NCI-H460 (cell line): Measurements from ENCODE around the gene NUP210L. TPM values are rescaled to one million over a fixed set of nuclear protein-coding genes. Genes with fewer than 3 reads are reported as not detected.

Experiments used
- DNase-seq: peaks from one replicate; pipeline ENCODE4 v3.0.0-alpha.2; 2016; ENCODE audit warnings: low read depth; ENCODE audit errors: extremely low read depth
- small RNA-seq, 2 experiments: library from RNA; depleted of rRNA; stranded (forward); fragments of <200 nt; gene quantifications; one replicate each; pipeline ENCODE3, GENCODE V24; 2014
- total RNA-seq: library from RNA; depleted of rRNA; stranded (reverse); fragments of >200 nt; shearing (Covaris generic); gene quantifications from 2 replicates; pipeline ENCODE4 v1.2.3, GENCODE V29; 2014; rRNA removed

The NUP210L gene
- total RNA-seq, 1 experiment from 2014 or later, result 0.02 TPM

GRCh38 chr1:153946622-153947241, 208.1 kb downstream of the NUP210L start, which contains the start of gene DENND4B:
Gene DENND4B, minus strand, starts transcription at chr1:153946718. Its CDS starts 2,344 bp downstream, at chr1:153944374.
- peak; percentile 83 for DNase-seq

- DNase-seq, result no peak
Observed at GRCh38 chr1:153945795-153946621, 208.9 kb downstream of the NUP210L start.

GRCh38 chr1:153945131-153945794, 209.6 kb downstream of the NUP210L start:
- no peak for DNase-seq

GRCh38 chr1:153944827-153945117, 210.1 kb downstream of the NUP210L start:
- DNase-seq, result no peak

- no peak for DNase-seq
Observed at GRCh38 chr1:153944005-153944826, 210.7 kb downstream of the NUP210L start.

GRCh38 chr1:153942766-153943549, 211.9 kb downstream of the NUP210L start:
- DNase-seq, result no peak

Small RNA genes lying within 50 kb of the gene (small RNA-seq; reads per million reads assigned to genes)
- gene MIR190B (0 to 0.12 reads per million in 2 experiments), gene MIR5698 (0 reads per million in 2 experiments), gene MIR6737 (0 to 0.06 reads per million in 2 experiments), gene RNU6-179P (0 reads per million in 2 experiments)

Other genes with a start within 250 kb of the NUP210L start
- gene GATAD2B, start 232.1 kb downstream of the NUP210L start, total RNA-seq, result 8.8 TPM in 2 replicates
- gene DENND4B, start 208.4 kb downstream of the NUP210L start, total RNA-seq, result 18.8 and 26.2 TPM in 2 replicates
- 17.0 and 18.2 TPM in 2 replicates for gene CRTC2, start 196.5 kb downstream of the NUP210L start, total RNA-seq
- gene SLC39A1, start 191.5 kb downstream of the NUP210L start, total RNA-seq, result 123 and 133 TPM in 2 replicates
- gene CREB3L4, start 187.2 kb downstream of the NUP210L start, total RNA-seq, result 12.6 and 16.1 TPM in 2 replicates
- 357 and 419 TPM in 2 replicates for gene JTB, start 177.4 kb downstream of the NUP210L start, total RNA-seq
- 34.8 and 34.9 TPM in 2 replicates for gene RAB13, start 168.7 kb downstream of the NUP210L start, total RNA-seq
- 6,275 and 6,817 TPM in 2 replicates for gene RPS27, start 164.3 kb downstream of the NUP210L start, total RNA-seq
- gene TPM3, start 37.0 kb upstream of the NUP210L start, total RNA-seq, result 476 and 501 TPM in 2 replicates
- gene CFAP141, start 51.3 kb upstream of the NUP210L start, total RNA-seq, result not detected in 2 replicates
- 80.7 and 95.5 TPM in 2 replicates for gene UBAP2L, start 65.9 kb upstream of the NUP210L start, total RNA-seq
- 392 and 427 TPM in 2 replicates for gene HAX1, start 117.6 kb upstream of the NUP210L start, total RNA-seq
- not detected in 2 replicates for gene AQP10, start 166.0 kb upstream of the NUP210L start, total RNA-seq
- gene ATP8B2, start 170.5 kb upstream of the NUP210L start, total RNA-seq, result 14.5 and 16.8 TPM in 2 replicates